Measurements from ENCODE around the gene OR2Y1. TPM values are rescaled to one million over a fixed set of nuclear protein-coding genes. Genes with fewer than 3 reads are reported as not detected.

OR2Y1 gene
- total RNA-seq, 6 experiments from 2014 or later = not detected

DNA sequence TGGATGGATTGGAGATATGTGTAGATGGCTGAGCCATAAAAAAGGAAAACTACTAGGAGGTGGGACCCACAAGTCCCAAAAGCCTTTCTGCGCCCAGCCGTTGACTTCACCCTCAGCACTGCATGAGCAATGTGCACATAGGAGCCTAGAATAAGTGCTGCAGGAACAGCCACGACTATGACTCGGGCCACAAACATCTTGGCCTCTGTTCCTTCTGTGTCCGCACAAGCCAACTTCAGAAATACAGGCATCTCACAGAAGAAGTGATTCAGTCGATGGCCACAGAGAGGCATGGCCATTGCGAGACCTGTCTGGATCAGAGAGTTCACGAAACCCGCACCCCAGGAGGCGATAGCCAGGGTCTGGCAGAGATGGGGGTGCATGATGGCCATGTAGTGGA is 587 bp downstream of the OR2Y1 start:
- Histone ChIP-seq H3K4me3 (no peak overlapping the region), H3K27ac (no peak overlapping the region), H3K36me3 (no peaks in the 10 kb centered on the region), H3K4me1 (no peaks in the 10 kb centered on the region), H3K9me3 (no peaks in the 10 kb centered on the region), H3K27me3 (no peaks in the 10 kb centered on the region)
- TF ChIP-seq POLR2A (IDR thresholded peaks at IDR 0.05) = no peak
- TF ChIP-seq, protein P1, sequence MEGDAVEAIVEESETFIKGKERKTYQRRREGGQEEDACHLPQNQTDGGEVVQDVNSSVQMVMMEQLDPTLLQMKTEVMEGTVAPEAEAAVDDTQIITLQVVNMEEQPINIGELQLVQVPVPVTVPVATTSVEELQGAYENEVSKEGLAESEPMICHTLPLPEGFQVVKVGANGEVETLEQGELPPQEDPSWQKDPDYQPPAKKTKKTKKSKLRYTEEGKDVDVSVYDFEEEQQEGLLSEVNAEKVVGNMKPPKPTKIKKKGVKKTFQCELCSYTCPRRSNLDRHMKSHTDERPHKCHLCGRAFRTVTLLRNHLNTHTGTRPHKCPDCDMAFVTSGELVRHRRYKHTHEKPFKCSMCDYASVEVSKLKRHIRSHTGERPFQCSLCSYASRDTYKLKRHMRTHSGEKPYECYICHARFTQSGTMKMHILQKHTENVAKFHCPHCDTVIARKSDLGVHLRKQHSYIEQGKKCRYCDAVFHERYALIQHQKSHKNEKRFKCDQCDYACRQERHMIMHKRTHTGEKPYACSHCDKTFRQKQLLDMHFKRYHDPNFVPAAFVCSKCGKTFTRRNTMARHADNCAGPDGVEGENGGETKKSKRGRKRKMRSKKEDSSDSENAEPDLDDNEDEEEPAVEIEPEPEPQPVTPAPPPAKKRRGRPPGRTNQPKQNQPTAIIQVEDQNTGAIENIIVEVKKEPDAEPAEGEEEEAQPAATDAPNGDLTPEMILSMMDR (IDR thresholded peaks at IDR 0.05) = no peak
- no peak for DNase-seq
- WGBS (ENCODE audit: insufficient coverage, low coverage, low lambda C conversion rate, missing lambda C conversion rate) = 52% methylated on average over 4 of the region's 10 CpGs
- intact Hi-C loops (cut with DNase I) = no loop called here
- no peak for ATAC-seq

DNA sequence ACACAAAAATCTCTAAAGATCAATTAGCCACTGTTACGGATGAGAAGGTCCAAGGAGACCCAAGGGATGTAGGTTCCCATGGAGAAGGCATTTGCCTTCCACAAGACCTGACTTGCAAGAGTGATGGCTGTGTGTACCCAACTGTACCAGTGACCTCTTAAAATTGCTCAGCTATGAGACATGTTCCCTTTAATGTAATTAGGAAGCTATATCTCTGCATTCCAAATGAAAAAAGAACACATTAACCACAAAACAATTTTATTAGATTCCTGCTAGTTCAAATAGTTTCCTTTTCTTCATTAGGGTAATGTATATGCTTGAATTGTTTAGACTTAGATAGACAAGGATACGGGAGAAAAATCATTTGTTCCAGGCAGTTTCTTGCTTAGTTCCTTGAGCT is 3.3 kb downstream of the OR2Y1 start:
- TF ChIP-seq, protein P1 (IDR thresholded peaks at IDR 0.05) = no peak
- TF ChIP-seq POLR2A (IDR thresholded peaks at IDR 0.05) = no peak
- H3K36me3 ChIP-seq = no peaks in the 10 kb centered on the region
- DNase-seq = no peak
- H3K9me3 ChIP-seq = no peaks in the 10 kb centered on the region
- intact Hi-C loops (cut with DNase I) = no loop called here
- no peak for ATAC-seq
- no peak overlapping the region for H3K4me3 ChIP-seq
- no peaks in the 10 kb centered on the region for H3K27me3 ChIP-seq
- H3K27ac ChIP-seq = no peak overlapping the region
- no peaks in the 10 kb centered on the region for H3K4me1 ChIP-seq
- WGBS (ENCODE audit: insufficient coverage, low coverage, low lambda C conversion rate, missing lambda C conversion rate) = 46% methylated on average over 2 of the region's 2 CpGs

DNA sequence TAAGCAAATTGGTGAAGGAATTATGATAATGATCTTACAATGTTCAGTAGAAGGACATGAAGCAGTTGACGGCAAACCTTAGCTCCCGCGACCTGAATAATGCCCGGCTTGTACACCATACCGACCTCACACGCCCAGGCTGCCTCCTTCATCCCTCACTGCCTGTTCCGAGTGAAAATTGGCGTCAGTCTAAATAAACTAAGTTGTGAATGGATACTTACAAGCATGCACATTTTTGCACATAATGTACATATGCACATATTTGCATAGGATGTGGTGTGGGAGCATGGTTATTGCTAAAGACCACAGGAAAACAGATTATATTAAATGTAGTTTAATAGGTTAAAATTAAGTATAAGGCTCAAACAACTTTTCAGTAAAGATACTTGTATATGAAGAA is 14.9 kb downstream of the OR2Y1 start:
- no peaks in the 10 kb centered on the region for H3K9me3 ChIP-seq
- no peaks in the 10 kb centered on the region for H3K36me3 ChIP-seq
- H3K27me3 ChIP-seq = no peaks in the 10 kb centered on the region
- TF ChIP-seq, protein P1 (IDR thresholded peaks at IDR 0.05) = no peak
- H3K4me3 ChIP-seq = no peak overlapping the region
- no peaks in the 10 kb centered on the region for H3K4me1 ChIP-seq
- WGBS (ENCODE audit: insufficient coverage, low coverage, low lambda C conversion rate, missing lambda C conversion rate) = 70% methylated on average over 8 of the region's 8 CpGs
- intact Hi-C loops (cut with DNase I) = no loop called here
- DNase-seq = no peak
- no peak overlapping the region for H3K27ac ChIP-seq
- ATAC-seq = no peak

DNA sequence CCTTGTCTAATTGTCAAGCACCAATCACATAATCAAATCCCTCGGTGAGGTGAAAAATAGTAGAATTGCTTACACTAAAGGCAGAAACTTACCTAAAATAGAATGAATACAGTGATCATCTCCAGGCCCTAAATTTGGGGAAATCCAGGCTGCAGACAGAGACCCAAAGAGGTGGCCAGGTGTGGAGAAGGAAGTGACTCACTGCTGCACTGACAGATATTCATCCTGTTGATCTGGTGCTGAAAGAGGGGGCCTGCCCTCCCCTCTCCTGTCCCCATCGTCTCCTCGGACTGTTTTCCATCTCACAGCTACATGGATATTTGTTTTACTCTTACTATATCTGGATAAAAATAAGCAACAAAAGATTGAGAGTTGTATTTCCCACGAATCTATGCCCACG is 15.9 kb downstream of the OR2Y1 start:
- ATAC-seq = no peak
- H3K4me1 ChIP-seq = no peaks in the 10 kb centered on the region
- 40% methylated on average over 5 of the region's 5 CpGs for WGBS (ENCODE audit: insufficient coverage, low coverage, low lambda C conversion rate, missing lambda C conversion rate)
- no peak overlapping the region for H3K4me3 ChIP-seq
- DNase-seq = no peak
- H3K9me3 ChIP-seq = no peaks in the 10 kb centered on the region
- intact Hi-C loops (cut with DNase I) = no loop called here
- no peaks in the 10 kb centered on the region for H3K27me3 ChIP-seq
- no peak overlapping the region for H3K27ac ChIP-seq
- no peaks in the 10 kb centered on the region for H3K36me3 ChIP-seq
- TF ChIP-seq, protein P1 (IDR thresholded peaks at IDR 0.05) = no peak
- TF ChIP-seq POLR2A (IDR thresholded peaks at IDR 0.05) = no peak

DNA sequence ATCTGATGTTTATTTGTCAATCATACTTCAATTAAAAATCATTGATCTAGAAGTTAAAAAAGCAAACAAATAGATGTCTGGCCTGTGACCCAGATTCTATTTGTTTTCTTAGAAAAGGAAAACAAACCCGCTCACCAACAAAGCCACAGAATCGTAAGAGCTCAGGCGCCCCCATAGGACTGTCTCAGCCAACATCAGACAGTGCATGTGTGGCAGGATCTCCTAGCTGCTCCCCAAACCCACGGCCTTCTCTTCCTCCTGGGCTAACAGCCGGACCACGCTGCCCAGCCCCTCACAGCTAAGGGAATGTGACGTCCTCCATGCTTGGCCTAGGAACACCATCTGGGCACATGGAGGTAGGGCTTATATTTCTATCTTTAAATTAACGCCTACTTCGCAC is 19.4 kb downstream of the OR2Y1 start:
- ATAC-seq (no peak), DNase-seq (no peak)
- no peak overlapping the region for H3K4me3 ChIP-seq
- no peaks in the 10 kb centered on the region for H3K36me3 ChIP-seq
- intact Hi-C loops (cut with DNase I) = no loop called here
- no peaks in the 10 kb centered on the region for H3K4me1 ChIP-seq
- 65% methylated on average over 6 of the region's 9 CpGs for WGBS (ENCODE audit: insufficient coverage, low coverage, low lambda C conversion rate, missing lambda C conversion rate)
- TF ChIP-seq, protein P1 (IDR thresholded peaks at IDR 0.05) = no peak
- TF ChIP-seq POLR2A (IDR thresholded peaks at IDR 0.05) = no peak
- no peak overlapping the region for H3K27ac ChIP-seq
- H3K9me3 ChIP-seq = no peaks in the 10 kb centered on the region
- no peaks in the 10 kb centered on the region for H3K27me3 ChIP-seq
